HCT116 (cell line): ENCODE results near the gene ETF1. TPM values are rescaled to one million over a fixed set of nuclear protein-coding genes. Genes with fewer than 3 reads are reported as not detected.

Experiments
- ATAC-seq: fragments of 200-7000 bp; cut with Tn5 transposase; 2 replicates; pipeline ENCODE4 v1.9.1; 2020; ENCODE audit warnings: mild to moderate bottlenecking, moderate library complexity
- BruUV-seq: library from RNA; stranded (reverse); fragments of 400-500 nt; replicated peaks from 2 replicates; lab custom pipeline; 2021; lab: Mats Ljungman, UMichigan
- CTCF ChIA-PET: fragments of 300-600 bp; sonication (Branson Sonifier 250); formaldehyde crosslinking; loops from one replicate; lab custom pipeline; 2021; ENCODE audit warnings: antibody characterized with exemption; lab: Charles Lee
- POLR2A ChIA-PET: fragments of 300-600, 350-600 bp; sonication (Branson Sonifier 250); formaldehyde crosslinking; loops from one replicate; lab custom pipeline; 2021; ENCODE audit warnings: antibody characterized with exemption; lab: Charles Lee
- RAD21 ChIA-PET, 2 experiments: fragments of 300-600 bp; sonication (Branson Sonifier 250); formaldehyde crosslinking; loops; one replicate each; lab custom pipeline; 2023; ENCODE audit warnings: low total read pairs in 2 of 2; ENCODE audit not compliant: uncharacterized antibody in 2 of 2, unreplicated experiment in 2 of 2, low non-redundant PET in 1 of 2; lab: Charles Lee
- DNase-seq: peaks from one replicate; pipeline ENCODE4 v3.0.0-alpha.2; 2010; ENCODE audit warnings: low read depth, low spot score
- H2AFZ ChIP-seq: fragments of 200-600 bp; shearing (Covaris generic), sonication (generic); 2 replicates; pipeline ENCODE4 v1.6.1; 2017; ENCODE audit warnings: low read depth, mixed run types, mixed read lengths, antibody characterized with exemption, low read length; ENCODE audit not compliant: poor library complexity, severe bottlenecking
- H3K27ac ChIP-seq: 2 replicates; pipeline ENCODE4 v1.5.1; 2012; ENCODE audit warnings: low read depth, low read length
- H3K27me3 ChIP-seq: fragments of 200-600 bp; sonication (generic); 2 replicates; pipeline ENCODE4 v1.6.1; 2016; ENCODE audit warnings: mixed run types, low read length, mixed read lengths; ENCODE audit not compliant: insufficient read depth
- H3K36me3 ChIP-seq, 2 experiments: fragments of 200-500 bp in 1 of 2; fragments of 200-600 bp in 1 of 2; sonication (Bioruptor generic) in 1 of 2; sonication (generic) in 1 of 2; 2 replicates each; pipeline versions ENCODE4 v1.5.1 to v1.6.1; 2014 to 2016; ENCODE audit warnings: low read length in 2 of 2, inconsistent platforms in 1 of 2, mixed read lengths in 1 of 2, mixed run types in 1 of 2; ENCODE audit not compliant: insufficient read depth in 2 of 2, control insufficient read depth in 1 of 2
- H3K4me1 ChIP-seq, 2 experiments: fragments of 200-600 bp in 1 of 2; sonication (generic) in 1 of 2; 2 replicates each; pipeline versions ENCODE4 v1.5.1 to v1.6.1; 2012 to 2017; ENCODE audit warnings: low read length in 2 of 2, inconsistent platforms in 1 of 2, mild to moderate bottlenecking in 1 of 2, mixed read lengths in 1 of 2, mixed run types in 1 of 2, moderate library complexity in 1 of 2; ENCODE audit not compliant: insufficient read depth in 2 of 2, control insufficient read depth in 1 of 2
- H3K4me2 ChIP-seq: fragments of 200-600 bp; sonication (generic); 2 replicates; pipeline ENCODE4 v1.6.1; 2017; ENCODE audit warnings: mixed run types, low read length, mixed read lengths
- H3K4me3 ChIP-seq, 2 experiments: fragments of 200-600 bp in 1 of 2; sonication (generic) in 1 of 2; replicated peaks in 1 of 2; 2 replicates each; pipeline ENCODE4 v1.5.1; 2011 to 2016; ENCODE audit warnings: low read length in 2 of 2, control low read depth in 1 of 2, low read depth in 1 of 2, mild to moderate bottlenecking in 1 of 2, mixed read lengths in 1 of 2, mixed run types in 1 of 2
- H3K79me2 ChIP-seq: fragments of 200-600 bp; sonication (generic); 2 replicates; pipeline ENCODE4 v1.6.1; 2017; ENCODE audit warnings: mild to moderate bottlenecking, mixed run types, low read length, moderate library complexity, mixed read lengths; ENCODE audit not compliant: insufficient read depth
- H3K9ac ChIP-seq: fragments of 200-600 bp; sonication (generic); 2 replicates; pipeline ENCODE4 v1.6.1; 2016; ENCODE audit warnings: low read length, mixed read lengths
- H3K9me2 ChIP-seq: fragments of 200-600 bp; sonication (generic), shearing (Covaris generic); 2 replicates; pipeline ENCODE4 v1.6.1; 2017; ENCODE audit warnings: mixed run types, mild to moderate bottlenecking, moderate library complexity; ENCODE audit not compliant: insufficient read depth
- H3K9me3 ChIP-seq, 2 experiments: fragments of 200-500 bp in 1 of 2; fragments of 200-600 bp in 1 of 2; sonication (Bioruptor generic) in 1 of 2; sonication (generic) in 1 of 2; 2 replicates each; pipeline ENCODE4 v1.6.1; 2014 to 2017; ENCODE audit warnings: low read length in 2 of 2, mixed read lengths in 2 of 2, inconsistent platforms in 1 of 2, low read depth in 1 of 2, mild to moderate bottlenecking in 1 of 2, mixed run types in 1 of 2, moderate library complexity in 1 of 2; ENCODE audit not compliant: control insufficient read depth in 1 of 2, insufficient read depth in 1 of 2
- H4K20me1 ChIP-seq: fragments of 200-600 bp; sonication (generic), shearing (Covaris generic); 2 replicates; pipeline ENCODE4 v1.6.1; 2017; ENCODE audit warnings: mixed run types, mild to moderate bottlenecking, moderate library complexity; ENCODE audit not compliant: insufficient read depth
- ATF3 ChIP-seq: IDR thresholded peaks from 2 replicates; pipeline ENCODE4 v1.6.1; 2012
- CEBPB ChIP-seq: IDR thresholded peaks from 2 replicates; pipeline ENCODE4 v1.6.1; 2012; ENCODE audit warnings: low read depth
- CTCF ChIP-seq, 3 experiments: fragments of 200-600 bp in 1 of 3; sonication (generic) in 1 of 3; IDR thresholded peaks in 2 of 3; conservative IDR thresholded peaks in 1 of 3; 2 replicates each; pipeline ENCODE4 v1.5.1; 2012 to 2017; ENCODE audit warnings: low read depth in 2 of 3, low read length in 2 of 3, antibody characterized with exemption in 1 of 3, borderline replicate concordance in 1 of 3, control low read depth in 1 of 3, mild to moderate bottlenecking in 1 of 3, mixed read lengths in 1 of 3, mixed run types in 1 of 3, moderate library complexity in 1 of 3; ENCODE audit not compliant: insufficient read depth in 1 of 3
- POLR2A ChIP-seq: IDR thresholded peaks from 2 replicates; pipeline ENCODE4 v1.7.0; 2011; ENCODE audit warnings: borderline replicate concordance; ENCODE audit not compliant: insufficient read depth, insufficient read length; ENCODE audit errors: extremely low read depth
- POLR2AphosphoS5 ChIP-seq: IDR thresholded peaks from 2 replicates; pipeline ENCODE4 v1.6.1; 2011; ENCODE audit warnings: mild to moderate bottlenecking, low read depth, low read length, moderate library complexity
- SRF ChIP-seq: IDR thresholded peaks from 2 replicates; pipeline ENCODE4 v1.6.1; 2012; ENCODE audit warnings: low read depth
- ZFX ChIP-seq: fragments of 450-650 bp; IDR thresholded peaks from 2 replicates; pipeline ENCODE4 v1.6.1; 2017
- ZNF274 ChIP-seq: fragments of 200-500 bp; sonication (Bioruptor generic); IDR thresholded peaks from 2 replicates; pipeline ENCODE4 v1.6.1; 2014; ENCODE audit warnings: mild to moderate bottlenecking, low read depth, low read length, inconsistent platforms
- intact Hi-C: fragments of 100-400 bp; cut with micrococcal nuclease; formaldehyde crosslinking; loops from 2 replicates; pipeline ENCODE4 v1.10.0; 2022
- total RNA-seq: library from RNA; stranded (reverse); gene quantifications from one replicate; pipeline ENCODE4 v1.2.1, GENCODE V29; 2021; ENCODE audit not compliant: unreplicated experiment

The ETF1 gene
- total RNA-seq, 1 experiment from 2014 or later: 178 TPM

GRCh38 chr5:138468133-138468965 is 74.7 kb downstream of the ETF1 start:
- Histone ChIP-seq H3K4me3 (0 out of 4 replicates have a peak overlapping the region, but pooled peaks of 1 of the 2 experiments have one; percentile 18), H3K27me3 (no peaks in the 10 kb centered on the region)
- DNase-seq (peak; percentile 35), ATAC-seq (no peak)
- TF ChIP-seq ZFX (no peak), POLR2AphosphoS5 (peak; percentile 28; the same call in 1 of the 2 replicates), POLR2A (peak; percentile 16), ZNF274 (no peak), SRF (no peak), ATF3 (no peak)
- TF ChIP-seq, all 23 proteins: peak for 2
- H3K9me2 ChIP-seq: no peaks in the 10 kb centered on the region
- H3K9me3 ChIP-seq: no peaks in the 10 kb centered on the region
- H3K9ac ChIP-seq: no peak overlapping the region
- H3K27ac ChIP-seq: no peak overlapping the region
- H3K36me3 ChIP-seq: peaks cover 4 to 22% of the 10 kb centered on the region in 2 experiments
- ChIA-PET CTCF (no interaction called here), RAD21 (no interaction called here), POLR2A (interaction anchor here (2.0 kb wide), 1 partner anchor 19 kb away, joined by 7 read pairs; no protein-coding TSS in a partner anchor)
- no peak overlapping the region for H2AFZ ChIP-seq
- no peaks in the 10 kb centered on the region; the same call in 1 of the 2 replicates for H4K20me1 ChIP-seq
- peak overlapping the region; percentile 35; the same call in 1 of the 2 replicates for H3K4me2 ChIP-seq
- H3K4me1 ChIP-seq: peaks cover 0 to 28% of the 10 kb centered on the region in 2 experiments; a peak in 3 of 4 replicates
- no TSS peak for BruUV-seq
- intact Hi-C loops: no loop called here
- peaks cover 31% of the 10 kb centered on the region for H3K79me2 ChIP-seq

- Histone ChIP-seq H3K9ac (no peak overlapping the region), H3K4me2 (peak overlapping the region; percentile 35; the same call in 1 of the 2 replicates), H3K9me2 (no peaks in the 10 kb centered on the region), H3K27ac (no peak overlapping the region), H2AFZ (no peak overlapping the region), H3K36me3 (peaks cover 4 to 22% of the 10 kb centered on the region in 2 experiments), H3K4me1 (peaks cover 0 to 31% of the 10 kb centered on the region in 2 experiments; a peak in 3 of 4 replicates), H3K9me3 (no peaks in the 10 kb centered on the region), H3K79me2 (peaks cover 31% of the 10 kb centered on the region), H3K27me3 (no peaks in the 10 kb centered on the region), H3K4me3 (peak overlapping the region in 1 of 2 experiments; percentile 18; a peak in 1 of 4 replicates), H4K20me1 (no peaks in the 10 kb centered on the region; the same call in 1 of the 2 replicates)
- POLR2A ChIA-PET: no interaction called here
- ATAC-seq (no peak), DNase-seq (no peak)
- RAD21 ChIA-PET: no interaction called here
- CTCF ChIA-PET: no interaction called here
- no peak for TF ChIP-seq CEBPB
- TF ChIP-seq CTCF (IDR thresholded peaks at IDR 0.05 in 2 of 3, conservative IDR thresholded peaks at IDR 0.05 in 1 of 3; ENCODE audit: borderline replicate concordance in 1 of 3, insufficient read depth in 1 of 3, low read depth in 2 of 3, low read length in 2 of 3): no peak
- TF ChIP-seq POLR2AphosphoS5: peak; percentile 75; the same call in 1 of the 2 replicates
- TF ChIP-seq POLR2A: peak; percentile 28
- TSS peak; percentile 39 for BruUV-seq
- intact Hi-C loops: no loop called here
Observed at GRCh38 chr5:138467711-138468132, 75.3 kb downstream of the ETF1 start.
